ENCODE results near the gene FOXO6. TPM values are rescaled to one million over a fixed set of nuclear protein-coding genes. Genes with fewer than 3 reads are reported as not detected.

The FOXO6 gene
- total RNA-seq, 2 donors from 2014 or later = not detected

Other genes starting within 250 kb of the FOXO6 start
- 10 to 100 TPM; 16.4 to 28.5 TPM for gene SCMH1, start 119.1 kb upstream of the FOXO6 start, total RNA-seq
- gene EDN2, start 123.2 kb downstream of the FOXO6 start, total RNA-seq = not detected

Measured in natural killer cell treated with Interleukin-12 subunit alpha and Interleukin-12 subunit beta and Interleukin-15 and Interleukin-18, amount 100 ng/mL, for 72 hours (primary cell).